Liver (tissue), 3 donors: ENCODE results near the gene ZNF561.

Experiments used
- ATF3 ChIP-seq: IDR thresholded peaks from 2 replicates; pipeline ENCODE4 v1.6.1; 2016; ENCODE audit warnings: antibody characterized with exemption
- CTCF ChIP-seq: fragments of 150-350 bp; IDR thresholded peaks from 2 replicates; pipeline ENCODE4 v1.5.1; 2017; ENCODE audit warnings: improper control_type of control experiment, low read depth, low read length; ENCODE audit not compliant: missing input control
- FOXA1 ChIP-seq: IDR thresholded peaks from 2 replicates; pipeline ENCODE4 v1.6.1; 2016; ENCODE audit warnings: antibody characterized with exemption
- FOXA2 ChIP-seq: IDR thresholded peaks from 2 replicates; pipeline ENCODE4 v1.6.1; 2016; ENCODE audit warnings: antibody characterized with exemption
- GABPA ChIP-seq, 2 donors: IDR thresholded peaks in 1 of 2; conservative IDR thresholded peaks in 1 of 2; 2 replicates each; pipeline ENCODE4 v1.6.1; 2016; ENCODE audit warnings: antibody characterized with exemption in 2 of 2, mild to moderate bottlenecking in 1 of 2, moderate library complexity in 1 of 2
- JUND ChIP-seq, 2 donors: IDR thresholded peaks; 2 replicates each; pipeline ENCODE4 v1.6.1; 2016; ENCODE audit warnings: antibody characterized with exemption in 2 of 2
- MAX ChIP-seq: IDR thresholded peaks from 2 replicates; pipeline ENCODE4 v1.6.1; 2016; ENCODE audit warnings: antibody characterized with exemption
- RAD21 ChIP-seq, 2 donors: IDR thresholded peaks; 2 replicates each; pipeline ENCODE4 v1.6.1; 2016; ENCODE audit warnings: antibody characterized with exemption in 2 of 2, mild to moderate bottlenecking in 2 of 2
- REST ChIP-seq: IDR thresholded peaks from 2 replicates; pipeline ENCODE4 v1.6.1; 2016; ENCODE audit warnings: antibody characterized with exemption, mild to moderate bottlenecking
- RXRA ChIP-seq, 2 donors: IDR thresholded peaks; 2 replicates each; pipeline ENCODE4 v1.6.1; 2017 to 2018; ENCODE audit warnings: antibody characterized with exemption in 2 of 2, mild to moderate bottlenecking in 1 of 2
- SP1 ChIP-seq: IDR thresholded peaks from 2 replicates; pipeline ENCODE4 v1.6.1; 2018; ENCODE audit warnings: antibody characterized with exemption, mild to moderate bottlenecking
- TAF1 ChIP-seq: conservative IDR thresholded peaks from 2 replicates; pipeline ENCODE4 v1.6.1; 2016; ENCODE audit warnings: antibody characterized with exemption, mild to moderate bottlenecking
- YY1 ChIP-seq: IDR thresholded peaks from 2 replicates; pipeline ENCODE4 v1.6.1; 2016; ENCODE audit warnings: antibody characterized with exemption, mild to moderate bottlenecking
- ZBTB33 ChIP-seq: IDR thresholded peaks from 2 replicates; pipeline ENCODE4 v1.6.1; 2016; ENCODE audit warnings: antibody characterized with exemption
- donor health status: healthy.
- donor health status: healthy.

GRCh38 chr19:9667898-9668297 lies 46.9 kb upstream of the ZNF561 start:
- no peak for TF ChIP-seq CTCF
- no peak for TF ChIP-seq MAX
- no peak for TF ChIP-seq TAF1
- no peak for TF ChIP-seq ATF3
- TF ChIP-seq RAD21 (IDR thresholded peaks at IDR 0.05) = no peak
- no peak for TF ChIP-seq RXRA (IDR thresholded peaks at IDR 0.05)
- TF ChIP-seq FOXA1 = no peak
- TF ChIP-seq REST = no peak
- no peak for TF ChIP-seq ZBTB33
- no peak for TF ChIP-seq GABPA (IDR thresholded peaks at IDR 0.05 in 1 of 2, conservative IDR thresholded peaks at IDR 0.05 in 1 of 2)
- TF ChIP-seq YY1 = no peak
- no peak for TF ChIP-seq JUND (IDR thresholded peaks at IDR 0.05)
- no peak for TF ChIP-seq SP1
- TF ChIP-seq FOXA2 = no peak
